Spinal cord (tissue), 10 donors: ENCODE data around the gene AIF1L. TPM values are rescaled to one million over a fixed set of nuclear protein-coding genes. Genes with fewer than 3 reads are reported as not detected.

Experiments
- DNase-seq, 6 donors: peaks; one replicate each; pipeline versions ENCODE4 v3.0.0 to v3.0.0-alpha.2; 2013 to 2015; ENCODE audit warnings: low spot score in 6 of 6, low read depth in 4 of 6
- H3K27ac ChIP-seq: one replicate; pipeline ENCODE4 v1.5.1; 2013; ENCODE audit warnings: low read depth, low read length, control low read depth
- H3K27me3 ChIP-seq: one replicate; pipeline ENCODE4 v1.6.1; 2013; ENCODE audit warnings: low read length; ENCODE audit not compliant: control insufficient read depth, insufficient read depth
- H3K36me3 ChIP-seq: one replicate; pipeline ENCODE4 v1.6.1; 2013; ENCODE audit warnings: low read length; ENCODE audit not compliant: control insufficient read depth, insufficient read depth
- H3K4me1 ChIP-seq: one replicate; pipeline ENCODE4 v1.6.1; 2013; ENCODE audit warnings: low read length; ENCODE audit not compliant: control insufficient read depth, insufficient read depth
- H3K4me3 ChIP-seq: one replicate; pipeline ENCODE4 v1.5.1; 2013; ENCODE audit warnings: low read depth, low read length, control low read depth
- H3K9me3 ChIP-seq: one replicate; pipeline ENCODE4 v1.6.1; 2013; ENCODE audit warnings: low read length; ENCODE audit not compliant: control insufficient read depth, insufficient read depth
- WGBS: methylation state at CpG from one replicate; pipeline ENCODE4 v1.1.5; 2013; ENCODE audit warnings: missing lambda C conversion rate; ENCODE audit not compliant: insufficient coverage; 5-methylcytosine and 5-hydroxymethylcytosine counted together
- long read RNA-seq, 4 donors: transcript quantifications; one replicate each; lab custom pipeline, GENCODE V29; 2026
- polyA plus RNA-seq, 2 donors: library from polyadenylated mRNA; unstranded; fragments of 120-200 nt; gene quantifications; one replicate each; pipeline ENCODE4 v1.2.1, GENCODE V29; 2013; ENCODE audit not compliant: insufficient read length in 2 of 2
- total RNA-seq, 2 donors: library from RNA; depleted of rRNA in 1 of 2; stranded (reverse); fragments of 120-200 nt in 1 of 2; fragments of >200 nt in 1 of 2; gene quantifications; one replicate each; pipeline versions ENCODE4 v1.2.3 to v1.2.4, GENCODE V29; 2013 to 2014
- donor health status: healthy.

AIF1L gene
- total RNA-seq (10 to 100 TPM; 47.7 to 52.5 TPM), polyA plus RNA-seq (10 to 100 TPM; 70.0 to 73.6 TPM)
- long read RNA-seq, donor 1, transcript AIF1L-201 (6 exons, 3,364 nt): major isoform, 14 of 15 reads
- long read RNA-seq, donor 1, partial matches to known transcripts: 0 of 15 reads
- long read RNA-seq, donor 1, other reads (novel, unspliced or antisense): 0 of 15 reads
- long read RNA-seq, donor 2, transcript AIF1L-201 (6 exons, 3,364 nt): major isoform, 22 of 24 reads
- long read RNA-seq, donor 2, partial matches to known transcripts: 0 of 24 reads
- long read RNA-seq, donor 2, other reads (novel, unspliced or antisense): 0 of 24 reads
- long read RNA-seq, donor 3, transcript AIF1L-201 (6 exons, 3,364 nt): major isoform, 11 of 11 reads
- long read RNA-seq, donor 3, partial matches to known transcripts: 0 of 11 reads
- long read RNA-seq, donor 3, other reads (novel, unspliced or antisense): 0 of 11 reads
- long read RNA-seq, donor 4, transcript AIF1L-201 (6 exons, 3,364 nt): major isoform, 11 of 13 reads
- long read RNA-seq, donor 4, partial matches to known transcripts: 0 of 13 reads
- long read RNA-seq, donor 4, other reads (novel, unspliced or antisense): 0 of 13 reads

DNA sequence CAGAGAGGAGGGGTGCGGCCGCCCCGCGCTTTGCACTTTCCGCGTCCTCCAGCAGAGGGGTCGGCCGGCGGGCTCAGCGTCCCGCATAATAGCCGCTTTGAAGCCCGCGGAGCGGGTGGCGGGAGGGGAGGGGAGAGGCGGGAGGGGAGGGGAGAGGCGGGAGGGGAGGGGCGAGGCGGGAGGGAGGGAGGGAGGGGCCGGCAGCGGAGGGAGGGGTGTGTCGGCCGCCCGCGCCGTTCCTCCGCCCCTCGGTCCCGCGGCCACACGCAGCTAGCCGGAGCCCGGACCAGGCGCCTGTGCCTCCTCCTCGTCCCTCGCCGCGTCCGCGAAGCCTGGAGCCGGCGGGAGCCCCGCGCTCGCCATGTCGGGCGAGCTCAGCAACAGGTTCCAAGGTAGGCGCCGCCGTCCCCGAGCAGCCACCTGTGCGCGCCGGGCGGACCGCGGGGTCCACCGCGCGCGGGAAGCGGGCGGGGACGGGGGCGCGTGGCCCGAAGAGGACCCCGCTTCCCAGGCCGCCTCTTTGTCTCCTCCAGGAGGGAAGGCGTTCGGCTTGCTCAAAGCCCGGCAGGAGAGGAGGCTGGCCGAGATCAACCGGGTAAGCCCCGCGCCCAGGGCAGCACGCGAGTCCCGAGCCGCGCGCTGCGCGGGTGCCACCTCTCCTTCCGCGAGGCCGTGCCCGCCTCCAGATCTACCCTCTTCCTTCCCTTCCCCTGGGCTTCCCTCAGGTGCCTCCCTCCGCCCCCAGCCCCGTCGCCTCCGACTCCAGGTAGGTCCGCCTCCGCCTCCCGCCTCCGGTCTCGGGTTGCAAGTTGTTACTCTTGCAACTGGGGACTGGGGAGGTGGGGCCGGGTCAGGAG is at the start of gene AIF1L:
TSS of gene AIF1L (plus strand) at position 263 of the 857 bp plus-strand sequence. CDS start at position 362, 99 bp downstream.
- no peaks in the 10 kb centered on the region for H3K9me3 ChIP-seq
- WGBS: under 1% methylated on average over 76 of the region's 99 CpGs
- H3K27ac ChIP-seq: peak within 1 kb of the TSS; percentile 71
- H3K27me3 ChIP-seq: peaks cover 14% of the 10 kb centered on the region
- H3K4me1 ChIP-seq: peaks cover 72% of the 10 kb centered on the region
- peak within 1 kb of the TSS; percentile 66 for H3K4me3 ChIP-seq
- peaks cover 10% of the 10 kb centered on the region for H3K36me3 ChIP-seq
- peak in 2 of 6 donors; percentile 78 to 85 for DNase-seq

DNA sequence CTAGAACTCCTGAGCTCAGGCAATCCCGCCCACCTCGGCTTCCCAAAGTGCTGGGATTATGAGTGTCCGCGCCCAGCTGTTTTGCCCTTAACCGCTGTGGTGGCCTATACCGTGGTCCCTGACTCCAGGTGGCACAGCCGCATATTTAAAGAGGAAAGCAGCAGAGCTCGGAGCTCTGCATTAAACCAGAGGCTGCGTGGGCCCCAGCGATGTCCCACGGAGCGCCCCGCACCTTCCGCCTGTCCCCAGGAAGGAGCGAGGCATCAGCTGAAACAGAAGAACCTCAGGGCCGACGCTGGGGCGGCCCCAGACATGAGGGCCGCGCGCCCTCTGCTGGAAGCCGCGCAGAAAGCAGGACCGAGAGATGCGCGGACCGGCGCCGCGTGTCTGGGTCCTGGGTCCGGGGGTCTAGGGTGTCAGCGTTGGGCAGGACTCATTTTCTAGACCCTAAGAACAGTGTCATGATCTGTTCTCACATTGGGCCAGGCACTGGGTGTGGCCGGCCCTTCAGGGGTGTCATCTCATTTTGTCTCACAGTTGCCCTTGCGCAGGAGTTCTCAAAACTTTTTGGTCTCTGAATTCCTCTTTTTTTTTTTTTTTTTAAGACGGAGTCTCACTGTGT is 49.6 kb upstream of the AIF1L start:
- peaks cover 7% of the 10 kb centered on the region for H3K4me1 ChIP-seq
- no peak overlapping the region for H3K4me3 ChIP-seq
- no peaks in the 10 kb centered on the region for H3K9me3 ChIP-seq
- H3K36me3 ChIP-seq: no peaks in the 10 kb centered on the region
- no peaks in the 10 kb centered on the region for H3K27me3 ChIP-seq
- no peak overlapping the region for H3K27ac ChIP-seq
- DNase-seq: peak; percentile 38 to 88 (median 52)
- WGBS: 15% methylated on average over 34 of the region's 35 CpGs

DNA sequence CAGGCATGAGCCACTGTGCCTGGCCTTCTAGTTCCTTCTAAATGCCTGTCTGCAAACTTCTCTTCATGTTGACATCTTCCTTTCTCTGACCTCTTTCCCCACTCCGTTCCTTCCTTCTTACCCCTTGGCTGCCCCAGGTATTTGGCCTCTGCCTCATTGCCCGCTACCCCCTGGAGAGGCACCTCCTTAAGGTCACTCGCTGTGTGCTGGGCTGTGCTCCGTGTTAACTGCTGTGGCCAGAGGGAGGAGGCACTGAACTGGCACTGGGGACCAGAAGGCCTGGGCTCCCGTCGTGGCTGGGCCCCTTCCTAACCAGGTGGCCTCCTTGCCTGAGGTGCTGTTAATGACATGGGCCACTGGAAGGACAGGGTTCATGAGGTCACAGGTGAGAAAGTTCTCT is 48.0 kb upstream of the AIF1L start:
- Histone ChIP-seq H3K27me3 (no peaks in the 10 kb centered on the region), H3K4me1 (peaks cover 7% of the 10 kb centered on the region), H3K36me3 (no peaks in the 10 kb centered on the region), H3K9me3 (no peaks in the 10 kb centered on the region), H3K27ac (no peak overlapping the region), H3K4me3 (no peak overlapping the region)
- no peak for DNase-seq
- WGBS: 91% methylated on average over 6 of the region's 6 CpGs

DNA sequence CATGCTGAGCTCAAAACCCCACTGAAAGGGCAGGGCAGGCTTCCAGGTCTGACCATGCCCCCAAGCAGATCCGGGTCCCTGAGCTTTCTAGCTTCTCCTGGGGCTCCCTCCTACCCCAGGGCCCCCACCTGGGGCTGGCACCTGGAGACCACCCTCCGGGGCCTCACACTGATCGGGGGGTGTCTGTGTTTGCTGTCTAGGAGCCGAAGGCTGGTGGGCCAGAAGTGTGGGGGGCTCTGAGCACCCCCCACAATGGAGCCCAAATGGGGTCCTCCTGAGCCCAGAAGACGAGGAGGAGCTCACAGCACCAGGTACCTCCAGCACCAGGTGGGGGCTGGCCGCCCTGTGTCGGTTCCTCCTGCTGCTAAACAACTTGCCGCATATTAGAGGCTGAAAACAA is 47.5 kb upstream of the AIF1L start:
- Histone ChIP-seq H3K4me3 (no peak overlapping the region), H3K4me1 (peaks cover 7% of the 10 kb centered on the region), H3K27me3 (no peaks in the 10 kb centered on the region), H3K36me3 (no peaks in the 10 kb centered on the region), H3K27ac (no peak overlapping the region), H3K9me3 (no peaks in the 10 kb centered on the region)
- no peak for DNase-seq
- WGBS: 92% methylated on average over 8 of the region's 8 CpGs

DNA sequence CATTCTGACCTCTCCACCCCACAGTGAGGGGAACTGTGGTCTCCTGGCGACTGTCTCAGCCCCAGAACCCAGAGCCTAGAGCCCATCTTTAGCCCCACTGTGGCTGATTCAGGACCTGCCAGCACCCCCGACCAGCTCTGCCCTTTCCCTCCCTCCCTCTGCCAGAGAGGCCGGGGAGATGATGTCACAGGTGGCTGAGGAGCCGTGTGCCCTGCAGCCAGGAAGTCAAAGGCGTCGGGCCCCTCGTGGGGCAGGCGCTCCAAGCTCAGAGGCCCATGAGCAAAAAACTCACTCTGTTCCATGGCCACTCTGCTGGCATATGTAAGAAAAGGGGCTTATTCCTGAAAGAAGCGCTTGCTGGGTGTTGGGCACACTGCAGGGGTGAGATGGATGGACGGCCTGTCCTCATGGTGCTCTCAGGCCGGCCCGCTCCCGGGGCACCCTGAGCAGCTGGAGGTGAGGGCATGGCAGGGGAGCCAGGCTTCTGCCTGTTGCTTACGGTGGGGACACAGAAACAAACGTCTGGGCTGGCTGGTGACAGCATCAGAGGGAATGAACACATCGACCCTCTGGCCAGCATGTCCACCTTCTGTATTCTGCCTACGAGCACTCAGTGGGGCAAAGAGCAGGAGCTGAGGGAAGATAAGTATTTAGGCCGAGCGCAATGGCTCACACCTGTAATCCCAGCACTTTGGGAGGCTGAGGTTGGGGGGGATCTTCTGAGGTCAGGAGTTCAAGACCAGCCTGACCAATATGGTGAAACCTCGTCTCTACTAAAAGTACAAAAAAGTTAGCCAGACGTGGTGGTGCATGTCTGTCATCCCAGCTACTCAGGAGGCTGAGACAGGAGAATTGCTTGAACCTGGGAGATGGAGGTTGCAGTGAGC is 46.3 kb upstream of the AIF1L start:
- no peaks in the 10 kb centered on the region for H3K36me3 ChIP-seq
- H3K27me3 ChIP-seq: no peaks in the 10 kb centered on the region
- WGBS: 82% methylated on average over 20 of the region's 21 CpGs
- no peak for DNase-seq
- peaks cover 10% of the 10 kb centered on the region for H3K4me1 ChIP-seq
- H3K27ac ChIP-seq: no peak overlapping the region
- no peaks in the 10 kb centered on the region for H3K9me3 ChIP-seq
- no peak overlapping the region for H3K4me3 ChIP-seq

DNA sequence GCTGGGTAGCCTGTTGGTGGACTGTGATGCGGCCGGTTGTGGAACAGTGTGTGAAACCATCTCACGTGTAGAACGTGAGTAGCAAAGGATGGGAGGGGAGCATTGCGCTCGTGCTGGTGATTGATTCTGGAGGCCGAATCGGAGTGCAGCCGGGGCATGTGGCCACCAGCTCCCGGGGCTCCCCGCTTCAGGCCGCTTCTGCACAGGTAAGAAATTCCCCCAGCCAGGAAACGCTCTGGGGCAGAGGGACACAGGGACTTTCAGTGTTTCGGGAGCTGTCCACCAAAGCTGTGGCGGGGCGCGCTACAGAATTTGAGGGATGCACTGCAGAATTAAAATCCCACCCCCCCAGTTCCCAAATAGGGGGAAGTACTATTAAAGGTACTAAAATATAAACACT is 45.5 kb upstream of the AIF1L start:
- no peaks in the 10 kb centered on the region for H3K9me3 ChIP-seq
- DNase-seq: no peak
- H3K4me1 ChIP-seq: peaks cover 10% of the 10 kb centered on the region
- H3K27ac ChIP-seq: no peak overlapping the region
- no peaks in the 10 kb centered on the region for H3K36me3 ChIP-seq
- H3K4me3 ChIP-seq: no peak overlapping the region
- 93% methylated on average over 13 of the region's 17 CpGs for WGBS
- no peaks in the 10 kb centered on the region for H3K27me3 ChIP-seq

DNA sequence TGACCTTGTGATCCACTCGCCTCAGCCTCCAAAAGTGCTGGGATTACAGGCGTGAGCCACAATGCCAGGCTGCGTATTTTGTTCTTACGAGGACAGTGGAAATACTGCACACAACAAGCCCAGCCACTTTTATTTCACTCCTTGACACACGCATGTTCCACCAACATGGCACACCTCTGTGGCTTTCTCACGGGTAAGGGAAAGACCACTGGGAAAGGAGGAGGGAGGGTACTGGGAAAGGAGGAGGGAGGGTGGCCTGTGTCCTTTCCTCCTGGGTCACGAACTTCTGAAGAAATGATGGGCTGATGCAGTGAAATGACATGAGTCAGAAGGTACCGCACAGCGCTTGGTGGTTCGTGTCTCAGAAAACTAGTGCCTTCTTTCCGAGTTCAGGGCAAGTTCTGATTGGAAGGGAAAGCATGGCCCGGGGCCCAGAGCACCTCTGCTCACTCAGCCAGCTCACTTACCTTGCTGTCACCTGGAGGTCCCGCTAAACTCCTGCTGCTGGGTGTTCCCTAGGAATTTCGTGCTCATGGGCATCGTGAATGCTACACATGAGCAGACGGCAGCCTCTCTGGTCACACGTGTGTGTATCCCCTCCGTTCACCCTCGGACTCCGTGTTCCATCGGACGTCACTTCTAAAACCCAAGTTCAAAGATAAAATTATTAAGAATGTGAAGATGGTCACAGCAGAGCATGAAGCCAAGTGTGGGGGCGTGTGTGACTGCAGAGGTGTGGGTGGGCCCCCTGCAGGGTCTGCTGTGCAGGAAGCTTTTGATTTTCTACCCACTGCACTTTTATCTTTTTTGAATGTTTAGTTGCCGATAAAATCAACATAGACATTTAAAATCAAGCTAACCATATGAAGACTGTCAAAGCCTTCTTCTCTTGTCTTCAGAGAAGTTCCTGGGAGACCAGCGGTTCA is 44.5 kb upstream of the AIF1L start:
- H3K9me3 ChIP-seq: no peaks in the 10 kb centered on the region
- no peaks in the 10 kb centered on the region for H3K36me3 ChIP-seq
- H3K27me3 ChIP-seq: no peaks in the 10 kb centered on the region
- H3K27ac ChIP-seq: no peak overlapping the region
- DNase-seq: no peak
- H3K4me3 ChIP-seq: no peak overlapping the region
- peaks cover 5% of the 10 kb centered on the region for H3K4me1 ChIP-seq
- 82% methylated on average over 18 of the region's 25 CpGs for WGBS

DNA sequence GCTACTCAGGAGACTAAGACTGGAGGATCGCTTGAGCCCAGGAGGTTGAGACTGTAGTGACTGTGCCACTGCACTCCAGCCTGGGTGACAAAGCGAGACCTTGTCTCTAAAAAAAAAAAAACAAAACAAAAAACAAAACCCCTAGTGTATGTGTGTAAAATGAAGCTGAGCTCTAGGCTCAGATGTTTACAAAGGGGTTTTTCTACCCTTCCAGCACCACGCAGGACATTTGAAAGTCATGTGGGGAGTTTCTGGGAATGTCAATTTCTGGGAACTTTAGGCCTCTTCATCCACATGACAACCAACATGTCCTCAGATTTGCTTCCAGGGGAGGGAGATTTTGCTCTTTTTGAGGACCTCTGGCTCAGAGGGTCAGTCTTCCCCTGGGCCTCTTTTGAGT is 42.4 kb upstream of the AIF1L start:
- no peak overlapping the region for H3K4me3 ChIP-seq
- peak overlapping the region; percentile 25 for H3K27ac ChIP-seq
- no peaks in the 10 kb centered on the region for H3K27me3 ChIP-seq
- DNase-seq: peak in 2 of 6 donors; percentile 16 to 26
- H3K36me3 ChIP-seq: no peaks in the 10 kb centered on the region
- no CpG with 5 or more reads among the region's 3 CpGs for WGBS
- H3K4me1 ChIP-seq: peaks cover 8% of the 10 kb centered on the region
- no peaks in the 10 kb centered on the region for H3K9me3 ChIP-seq
